ENCODE results near the gene ANXA10. TPM values are rescaled to one million over a fixed set of nuclear protein-coding genes. Genes with fewer than 3 reads are reported as not detected.
"Not testable (repeated sequence)": the region's sequence is repeated elsewhere in the genome, so short reads cannot be mapped to it uniquely, and the experiment has no call there.

Gene ANXA10, protein sequence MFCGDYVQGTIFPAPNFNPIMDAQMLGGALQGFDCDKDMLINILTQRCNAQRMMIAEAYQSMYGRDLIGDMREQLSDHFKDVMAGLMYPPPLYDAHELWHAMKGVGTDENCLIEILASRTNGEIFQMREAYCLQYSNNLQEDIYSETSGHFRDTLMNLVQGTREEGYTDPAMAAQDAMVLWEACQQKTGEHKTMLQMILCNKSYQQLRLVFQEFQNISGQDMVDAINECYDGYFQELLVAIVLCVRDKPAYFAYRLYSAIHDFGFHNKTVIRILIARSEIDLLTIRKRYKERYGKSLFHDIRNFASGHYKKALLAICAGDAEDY
- 0.10 TPM for polyA plus RNA-seq (ENCODE audit: insufficient read length)
- long read RNA-seq, donor 1 = 0 reads
- long read RNA-seq, donor 2 = 0 reads
- long read RNA-seq, donor 3 = 0 reads
- long read RNA-seq, donor 4 = 0 reads
- long read RNA-seq, donor 5 = 0 reads
- long read RNA-seq, donor 6 = 0 reads
- long read RNA-seq, donor 7 = 0 reads
- long read RNA-seq, donor 8 = 0 reads

DNA sequence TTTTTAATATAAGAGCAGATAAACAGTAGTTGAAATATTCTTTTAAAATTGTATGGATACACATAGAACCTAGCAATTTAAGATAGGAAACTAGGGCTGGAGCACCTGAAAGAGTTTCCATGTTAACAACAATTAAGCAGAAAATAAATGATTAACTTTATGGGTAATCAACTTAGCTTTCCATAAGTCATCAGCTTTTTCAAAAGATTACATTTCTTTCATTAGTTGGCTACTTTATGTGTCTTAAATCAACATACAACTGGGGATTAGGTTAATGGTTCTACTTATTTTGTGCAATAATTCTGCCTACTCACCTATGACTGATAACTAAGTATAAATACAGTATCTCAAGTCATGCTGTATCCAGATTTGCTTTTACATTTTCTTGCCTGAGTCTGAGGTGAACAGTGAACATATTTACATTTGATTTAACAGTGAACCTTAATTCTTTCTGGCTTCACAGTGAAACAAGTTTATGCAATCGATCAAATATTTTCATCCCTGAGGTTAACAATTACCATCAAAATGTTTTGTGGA is at the start of gene ANXA10:
Gene ANXA10, plus strand, starts transcription at position 362 of the 537 bp plus-strand sequence. Its CDS starts 164 bp downstream, at position 526.
- no peak for DNase-seq

DNA sequence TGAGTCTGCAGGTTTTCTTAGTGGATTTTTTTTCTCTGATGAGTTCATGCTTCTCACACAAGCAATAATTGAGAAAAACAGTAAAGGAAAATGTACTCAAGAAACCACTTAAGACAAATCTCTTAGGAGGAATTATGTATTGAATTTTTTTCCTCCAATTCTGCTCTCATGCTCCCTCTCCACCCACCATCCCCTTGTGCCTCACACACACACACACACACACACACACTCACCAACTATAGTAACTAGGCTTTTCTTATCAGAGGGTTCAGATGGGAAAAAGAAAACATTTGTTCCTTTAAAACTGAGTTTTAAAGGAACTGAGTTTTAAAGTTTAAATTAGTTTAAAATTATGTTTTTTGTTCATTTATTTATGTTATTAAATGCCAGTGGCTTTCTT is 47.0 kb upstream of the ANXA10 start:
- DNase-seq = no peak

DNA sequence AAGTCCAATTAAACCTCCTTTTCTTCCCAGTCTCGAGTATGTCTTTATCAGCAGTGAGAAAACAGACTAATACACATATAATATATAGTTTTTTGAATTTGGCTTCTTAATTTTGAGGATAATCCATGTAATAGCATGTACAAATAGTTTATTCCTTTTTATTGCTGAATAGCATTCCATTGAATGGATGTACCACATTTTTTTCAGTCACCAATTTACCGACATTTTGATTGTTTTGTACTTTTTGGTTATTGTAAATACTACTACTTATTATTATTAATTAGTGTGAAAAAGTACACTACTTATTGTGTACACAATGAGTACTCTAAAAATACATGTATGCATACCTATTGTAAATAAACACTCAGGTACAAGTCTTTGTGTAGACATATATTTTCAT is 42.3 kb upstream of the ANXA10 start:
- no peak for DNase-seq

- no peak for DNase-seq
These were observed 40.8 kb upstream of the ANXA10 start for GRCh38 chr4:168051526-168051925.

DNA sequence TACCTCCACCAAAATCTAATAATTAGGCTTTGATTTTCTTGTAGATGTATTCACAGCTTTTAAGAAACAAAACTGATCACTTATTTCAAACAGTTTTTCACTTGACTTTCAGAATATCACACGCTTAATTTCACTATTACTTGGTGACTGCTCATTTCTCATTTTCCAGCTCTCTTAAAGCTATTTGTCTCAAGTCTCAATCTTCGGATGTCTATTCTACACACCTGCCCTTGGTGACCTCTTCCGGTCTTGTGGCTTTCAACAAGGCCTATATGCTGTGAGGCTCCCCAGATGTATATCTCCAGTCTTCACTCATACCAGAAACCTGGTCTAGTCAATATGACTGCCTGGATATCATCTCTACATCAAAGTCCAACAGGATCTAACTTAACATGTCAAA is 34.9 kb upstream of the ANXA10 start:
- no peak for DNase-seq

DNA sequence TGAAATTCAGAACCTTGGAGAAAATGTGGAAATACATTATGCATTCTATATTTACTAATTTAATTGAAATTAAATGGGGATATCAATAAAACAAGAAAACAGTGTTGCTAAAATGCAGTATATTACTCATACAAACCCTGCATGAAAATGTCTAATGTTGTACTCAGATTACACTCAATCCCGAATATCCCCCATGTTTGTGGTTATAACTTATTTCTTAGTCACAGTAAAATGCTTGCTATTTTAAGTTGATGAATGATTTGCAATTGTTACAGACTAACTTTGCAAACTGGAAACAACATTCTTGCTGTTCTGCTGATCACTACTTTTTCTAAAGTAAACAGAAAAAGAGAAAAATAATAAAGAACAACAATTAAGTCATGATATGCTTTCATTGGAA is 33.1 kb upstream of the ANXA10 start:
- no peak for DNase-seq

DNA sequence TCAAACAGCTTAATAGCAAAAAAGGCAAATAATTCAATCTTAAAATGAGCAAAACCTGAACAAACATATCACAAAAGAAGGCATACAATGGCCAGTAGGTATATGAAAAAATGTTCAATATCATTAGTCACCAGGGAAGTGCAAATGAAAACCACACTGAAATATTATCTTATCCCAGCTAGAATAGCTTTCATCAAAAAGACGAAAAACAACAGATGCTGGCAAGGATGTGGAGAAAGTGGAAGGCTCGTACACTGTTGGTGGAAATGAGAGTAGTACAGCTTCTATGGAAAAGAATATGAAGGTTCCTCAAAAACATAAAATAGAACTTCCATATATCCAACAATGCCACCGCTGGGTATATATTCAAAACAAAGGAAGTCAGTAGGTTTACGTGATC is 29.3 kb upstream of the ANXA10 start:
- no peak for DNase-seq

DNA sequence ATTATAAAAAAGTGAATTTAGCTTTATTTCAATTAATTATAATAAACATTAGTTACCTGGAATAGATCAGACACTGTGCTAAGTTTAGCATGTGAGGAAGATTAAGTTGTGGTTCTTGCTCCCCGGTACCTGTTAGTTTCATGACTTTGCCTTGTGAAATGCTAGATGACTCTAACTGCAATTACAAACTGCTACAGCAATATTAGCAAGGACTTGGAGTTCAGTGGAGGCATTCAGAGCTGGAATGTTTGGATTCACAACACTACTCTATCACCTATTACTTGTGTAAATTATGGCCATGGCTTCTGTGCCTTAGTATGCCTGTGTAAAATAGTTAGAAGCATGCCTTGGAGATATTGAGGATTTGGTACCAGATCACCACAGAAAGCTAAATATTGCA is 21.4 kb upstream of the ANXA10 start:
- DNase-seq = no peak

- DNase-seq = no peak
These were observed 21.0 kb upstream of the ANXA10 start for GRCh38 chr4:168071304-168071703.

DNA sequence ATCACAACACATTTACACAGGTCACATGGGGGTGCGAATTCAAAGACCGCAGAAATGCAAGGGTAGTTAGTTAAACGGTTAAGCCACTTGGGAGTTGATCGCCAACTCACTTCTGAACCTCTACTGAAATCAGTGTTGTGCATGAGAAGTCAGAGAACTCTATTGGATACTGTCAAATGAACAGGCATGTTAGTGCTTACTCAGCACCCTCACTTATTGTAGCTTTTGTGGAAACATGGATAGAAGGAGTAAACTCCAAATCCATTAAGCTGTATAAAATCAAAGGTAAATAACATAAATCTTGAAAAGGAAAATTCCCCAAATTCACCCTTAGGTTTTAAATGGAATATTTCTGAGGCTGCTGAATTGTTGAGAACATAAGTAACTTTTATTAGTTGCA is 17.5 kb upstream of the ANXA10 start:
- DNase-seq = no peak

DNA sequence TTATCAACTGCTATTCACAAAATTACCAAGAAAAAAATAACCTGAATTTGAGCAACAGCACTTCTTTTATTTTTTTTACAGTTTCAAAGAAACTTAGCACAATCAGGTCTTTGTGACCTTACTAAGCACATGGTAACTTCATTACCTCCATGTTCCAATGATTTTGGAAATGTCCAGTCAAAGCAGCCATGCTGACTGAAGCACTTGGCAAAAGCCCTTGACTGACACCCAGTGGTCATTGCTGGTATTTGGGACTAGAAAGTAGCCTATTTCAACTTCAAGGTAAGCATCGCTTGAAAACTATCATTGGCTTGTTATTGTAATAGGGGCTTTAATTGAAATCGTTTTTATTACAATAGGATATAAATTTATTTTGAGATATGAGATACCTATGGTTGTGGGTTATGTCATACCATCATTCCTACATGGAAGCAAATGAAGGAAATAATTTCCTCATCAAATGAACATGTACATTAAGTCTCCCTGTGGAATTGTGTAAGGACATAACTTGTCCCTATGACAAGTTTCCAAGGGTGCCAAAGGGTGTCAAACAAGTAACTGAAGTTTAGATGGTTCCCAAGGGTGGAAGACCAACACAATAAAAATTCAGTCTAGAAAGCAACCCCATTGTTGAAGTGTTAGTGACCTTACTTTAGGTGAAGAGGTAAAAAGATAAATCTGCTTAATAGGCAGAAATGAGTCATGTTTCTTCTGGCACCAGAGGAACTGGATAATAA is 15.2 kb upstream of the ANXA10 start:
- peak; percentile 70 for DNase-seq

DNA sequence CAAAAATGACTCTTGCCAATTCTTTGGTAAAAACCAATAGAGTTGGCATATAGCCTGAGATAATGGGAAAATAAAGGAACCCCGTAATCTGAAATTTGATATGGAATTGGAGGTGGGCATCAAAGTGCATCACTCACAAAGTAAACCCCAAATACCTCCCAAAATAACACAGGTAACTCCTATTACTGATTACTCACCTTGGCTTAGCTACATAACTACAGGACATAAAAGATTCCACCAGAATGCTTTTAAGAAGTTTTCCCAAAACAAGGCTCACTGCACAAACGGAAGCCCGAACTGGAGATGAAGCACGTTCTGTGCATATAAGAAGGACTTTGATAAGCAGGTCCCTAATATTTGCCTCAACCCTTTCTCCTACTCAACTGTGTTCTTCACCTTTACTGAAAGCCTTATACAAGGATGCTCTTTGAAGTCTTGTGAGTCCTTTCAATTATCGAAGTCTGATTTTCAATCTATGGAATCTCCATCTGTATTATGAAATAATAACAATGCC is 14.6 kb upstream of the ANXA10 start:
- DNase-seq = no peak

DNA sequence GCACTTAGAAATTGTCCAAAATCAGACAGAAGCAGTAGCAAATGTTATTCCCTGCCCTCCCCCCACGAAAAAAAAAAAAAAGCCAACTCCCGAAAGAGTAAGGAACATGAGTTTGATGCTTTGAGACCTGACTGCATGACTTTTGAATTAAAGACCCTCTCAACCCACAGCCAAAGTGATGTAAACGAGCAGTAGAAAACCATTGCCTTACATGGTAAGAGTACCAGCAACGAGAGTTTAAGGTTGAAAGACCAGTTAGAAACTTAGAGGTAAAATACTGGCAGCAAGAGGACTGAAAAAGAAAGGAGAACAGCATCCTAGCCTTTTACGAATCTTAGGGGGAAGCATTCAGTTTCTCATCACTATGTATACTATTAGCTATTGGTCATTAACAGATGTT is 10.0 kb upstream of the ANXA10 start:
- DNase-seq = no peak

DNA sequence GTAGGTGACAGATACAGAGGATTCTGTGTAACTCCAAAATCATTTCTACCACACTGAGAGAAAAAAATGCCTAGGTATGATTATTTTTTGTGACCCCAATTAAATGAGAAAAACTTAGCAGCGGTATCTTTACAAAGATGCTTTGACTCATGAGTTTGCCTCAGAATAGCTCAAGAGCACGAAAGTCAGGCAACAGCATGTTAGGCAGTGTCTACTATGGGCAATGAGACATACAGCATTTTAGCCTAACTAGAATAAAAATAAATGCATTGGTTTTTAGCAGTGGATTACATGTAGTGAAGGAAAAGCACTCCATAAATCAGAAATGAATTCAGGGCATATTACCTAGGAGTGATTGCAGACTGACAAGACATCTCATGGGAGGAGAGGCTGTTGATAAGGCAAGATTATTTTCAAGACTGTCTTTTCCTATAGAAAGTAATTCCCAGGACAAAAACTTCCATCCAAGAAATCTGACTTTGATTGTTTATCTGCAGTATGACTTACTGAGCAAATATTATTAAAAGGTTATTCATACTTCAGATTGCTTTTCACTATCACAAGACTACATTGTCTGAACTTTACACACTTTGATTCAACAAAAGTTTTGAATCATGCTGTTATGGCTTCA is 3.6 kb downstream of the ANXA10 start:
- no peak for DNase-seq

- DNase-seq = no peak
These were observed 4.1 kb downstream of the ANXA10 start for GRCh38 chr4:168096407-168096784.

GRCh38 chr4:168097161-168097560 is 4.8 kb downstream of the ANXA10 start:
- no peak for DNase-seq

GRCh38 chr4:168098248-168098717 is 5.9 kb downstream of the ANXA10 start:
- no peak for DNase-seq

- DNase-seq = no peak
These were observed 6.9 kb downstream of the ANXA10 start for GRCh38 chr4:168099195-168099594.

DNA sequence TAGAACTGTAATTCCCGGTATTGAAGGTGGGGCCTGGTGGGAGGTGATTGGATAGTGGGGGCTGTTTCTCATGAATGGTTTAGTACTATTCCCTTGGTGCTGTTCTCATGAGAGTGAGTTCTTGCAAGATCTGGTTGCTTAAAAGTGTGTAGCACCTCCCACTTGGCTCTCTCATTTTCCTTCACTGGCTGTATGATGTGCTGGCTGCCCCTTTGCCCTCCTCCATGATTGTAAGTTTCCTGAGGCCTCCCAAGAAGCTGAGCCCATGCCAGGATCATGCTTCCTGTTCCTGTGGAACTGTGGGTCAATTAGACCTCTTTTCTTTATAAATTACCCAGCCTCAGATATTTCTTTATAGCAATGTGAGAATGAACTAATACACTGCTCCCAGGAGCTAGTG is 8.7 kb downstream of the ANXA10 start:
- DNase-seq = no peak

GRCh38 chr4:168102403-168102802 is 10.1 kb downstream of the ANXA10 start:
- no peak for DNase-seq

- no peak for DNase-seq
These were observed 17.2 kb downstream of the ANXA10 start for GRCh38 chr4:168109527-168109926.

- DNase-seq = not testable (repeated sequence)
These were observed 20.7 kb downstream of the ANXA10 start for GRCh38 chr4:168113059-168113458.

Measured in left kidney (tissue), 8 donors.